ENCODE measurements around the gene SFXN5.
"Not testable (repeated sequence)": the region's sequence is repeated elsewhere in the genome, so short reads cannot be mapped to it uniquely, and the experiment has no call there.

DNA sequence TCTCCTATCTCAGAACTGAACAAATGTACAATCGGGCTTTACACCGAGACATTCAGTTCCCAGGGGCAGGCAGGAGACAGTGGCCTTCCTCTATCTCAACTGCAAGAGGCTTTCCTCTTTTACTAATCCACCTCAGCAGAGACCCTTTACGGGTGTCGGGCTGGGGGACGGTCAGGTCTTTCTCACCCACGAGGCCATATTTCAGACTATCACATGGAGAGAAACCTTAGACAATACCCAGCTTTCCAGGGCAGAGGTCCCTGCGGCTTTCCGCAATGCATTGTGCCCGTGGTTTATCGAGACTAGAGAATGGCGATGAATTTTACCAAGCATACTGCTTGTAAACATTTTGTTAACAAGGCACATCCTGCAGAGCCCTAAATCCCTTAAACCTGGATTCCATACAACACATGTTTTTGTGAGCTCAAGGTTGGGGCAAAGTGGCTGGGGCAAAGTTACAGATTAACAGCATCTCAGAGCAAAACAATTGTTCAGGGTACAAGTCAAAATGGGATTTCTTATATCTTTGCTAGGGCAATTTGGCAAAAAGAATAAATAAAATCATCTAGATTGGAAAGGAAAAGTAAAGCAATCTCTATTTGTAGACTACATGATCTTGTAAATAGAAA, 48.2 kb upstream of the SFXN5 start:
- not testable (repeated sequence) for TF ChIP-seq EZH2 (IDR thresholded peaks at IDR 0.05; ENCODE audit: low read length); CTCF (optimal IDR thresholded peaks at IDR 0.05 in 1 of 3, IDR thresholded peaks at IDR 0.05 in 1 of 3, conservative IDR thresholded peaks at IDR 0.05 in 1 of 3; ENCODE audit: extremely low read depth in 1 of 3, insufficient read depth in 2 of 3, low read length in 3 of 3)
